ENCODE measurements around the gene DGKB. TPM values are rescaled to one million over a fixed set of nuclear protein-coding genes. Genes with fewer than 3 reads are reported as not detected.

Gene DGKB
- total and polyA plus RNA-seq, 2 of the 8 experiments (the other 6 are each of a cell fraction or from before 2014, with no cell fraction given), result 1.9 to 2.6 TPM

DNA sequence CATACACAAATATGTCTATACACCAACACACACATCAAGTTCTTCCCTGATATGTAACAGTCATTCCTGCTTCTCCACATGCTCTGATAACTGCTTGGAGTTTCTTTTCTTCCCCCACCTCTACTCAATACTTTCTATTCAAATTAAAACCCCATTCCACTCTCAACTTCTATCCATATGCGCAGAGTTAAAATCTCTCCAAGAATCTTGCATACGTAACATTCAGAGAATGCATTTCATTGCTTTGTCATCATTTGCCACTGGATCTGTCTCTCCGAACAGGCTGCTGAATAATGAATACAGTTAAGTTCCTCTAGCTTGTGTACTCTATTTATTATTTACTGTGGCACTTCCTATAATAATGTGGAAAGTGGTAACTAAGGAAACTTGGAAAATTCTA, 68.8 kb downstream of the DGKB start (continued):
- TF ChIP-seq, protein P1, sequence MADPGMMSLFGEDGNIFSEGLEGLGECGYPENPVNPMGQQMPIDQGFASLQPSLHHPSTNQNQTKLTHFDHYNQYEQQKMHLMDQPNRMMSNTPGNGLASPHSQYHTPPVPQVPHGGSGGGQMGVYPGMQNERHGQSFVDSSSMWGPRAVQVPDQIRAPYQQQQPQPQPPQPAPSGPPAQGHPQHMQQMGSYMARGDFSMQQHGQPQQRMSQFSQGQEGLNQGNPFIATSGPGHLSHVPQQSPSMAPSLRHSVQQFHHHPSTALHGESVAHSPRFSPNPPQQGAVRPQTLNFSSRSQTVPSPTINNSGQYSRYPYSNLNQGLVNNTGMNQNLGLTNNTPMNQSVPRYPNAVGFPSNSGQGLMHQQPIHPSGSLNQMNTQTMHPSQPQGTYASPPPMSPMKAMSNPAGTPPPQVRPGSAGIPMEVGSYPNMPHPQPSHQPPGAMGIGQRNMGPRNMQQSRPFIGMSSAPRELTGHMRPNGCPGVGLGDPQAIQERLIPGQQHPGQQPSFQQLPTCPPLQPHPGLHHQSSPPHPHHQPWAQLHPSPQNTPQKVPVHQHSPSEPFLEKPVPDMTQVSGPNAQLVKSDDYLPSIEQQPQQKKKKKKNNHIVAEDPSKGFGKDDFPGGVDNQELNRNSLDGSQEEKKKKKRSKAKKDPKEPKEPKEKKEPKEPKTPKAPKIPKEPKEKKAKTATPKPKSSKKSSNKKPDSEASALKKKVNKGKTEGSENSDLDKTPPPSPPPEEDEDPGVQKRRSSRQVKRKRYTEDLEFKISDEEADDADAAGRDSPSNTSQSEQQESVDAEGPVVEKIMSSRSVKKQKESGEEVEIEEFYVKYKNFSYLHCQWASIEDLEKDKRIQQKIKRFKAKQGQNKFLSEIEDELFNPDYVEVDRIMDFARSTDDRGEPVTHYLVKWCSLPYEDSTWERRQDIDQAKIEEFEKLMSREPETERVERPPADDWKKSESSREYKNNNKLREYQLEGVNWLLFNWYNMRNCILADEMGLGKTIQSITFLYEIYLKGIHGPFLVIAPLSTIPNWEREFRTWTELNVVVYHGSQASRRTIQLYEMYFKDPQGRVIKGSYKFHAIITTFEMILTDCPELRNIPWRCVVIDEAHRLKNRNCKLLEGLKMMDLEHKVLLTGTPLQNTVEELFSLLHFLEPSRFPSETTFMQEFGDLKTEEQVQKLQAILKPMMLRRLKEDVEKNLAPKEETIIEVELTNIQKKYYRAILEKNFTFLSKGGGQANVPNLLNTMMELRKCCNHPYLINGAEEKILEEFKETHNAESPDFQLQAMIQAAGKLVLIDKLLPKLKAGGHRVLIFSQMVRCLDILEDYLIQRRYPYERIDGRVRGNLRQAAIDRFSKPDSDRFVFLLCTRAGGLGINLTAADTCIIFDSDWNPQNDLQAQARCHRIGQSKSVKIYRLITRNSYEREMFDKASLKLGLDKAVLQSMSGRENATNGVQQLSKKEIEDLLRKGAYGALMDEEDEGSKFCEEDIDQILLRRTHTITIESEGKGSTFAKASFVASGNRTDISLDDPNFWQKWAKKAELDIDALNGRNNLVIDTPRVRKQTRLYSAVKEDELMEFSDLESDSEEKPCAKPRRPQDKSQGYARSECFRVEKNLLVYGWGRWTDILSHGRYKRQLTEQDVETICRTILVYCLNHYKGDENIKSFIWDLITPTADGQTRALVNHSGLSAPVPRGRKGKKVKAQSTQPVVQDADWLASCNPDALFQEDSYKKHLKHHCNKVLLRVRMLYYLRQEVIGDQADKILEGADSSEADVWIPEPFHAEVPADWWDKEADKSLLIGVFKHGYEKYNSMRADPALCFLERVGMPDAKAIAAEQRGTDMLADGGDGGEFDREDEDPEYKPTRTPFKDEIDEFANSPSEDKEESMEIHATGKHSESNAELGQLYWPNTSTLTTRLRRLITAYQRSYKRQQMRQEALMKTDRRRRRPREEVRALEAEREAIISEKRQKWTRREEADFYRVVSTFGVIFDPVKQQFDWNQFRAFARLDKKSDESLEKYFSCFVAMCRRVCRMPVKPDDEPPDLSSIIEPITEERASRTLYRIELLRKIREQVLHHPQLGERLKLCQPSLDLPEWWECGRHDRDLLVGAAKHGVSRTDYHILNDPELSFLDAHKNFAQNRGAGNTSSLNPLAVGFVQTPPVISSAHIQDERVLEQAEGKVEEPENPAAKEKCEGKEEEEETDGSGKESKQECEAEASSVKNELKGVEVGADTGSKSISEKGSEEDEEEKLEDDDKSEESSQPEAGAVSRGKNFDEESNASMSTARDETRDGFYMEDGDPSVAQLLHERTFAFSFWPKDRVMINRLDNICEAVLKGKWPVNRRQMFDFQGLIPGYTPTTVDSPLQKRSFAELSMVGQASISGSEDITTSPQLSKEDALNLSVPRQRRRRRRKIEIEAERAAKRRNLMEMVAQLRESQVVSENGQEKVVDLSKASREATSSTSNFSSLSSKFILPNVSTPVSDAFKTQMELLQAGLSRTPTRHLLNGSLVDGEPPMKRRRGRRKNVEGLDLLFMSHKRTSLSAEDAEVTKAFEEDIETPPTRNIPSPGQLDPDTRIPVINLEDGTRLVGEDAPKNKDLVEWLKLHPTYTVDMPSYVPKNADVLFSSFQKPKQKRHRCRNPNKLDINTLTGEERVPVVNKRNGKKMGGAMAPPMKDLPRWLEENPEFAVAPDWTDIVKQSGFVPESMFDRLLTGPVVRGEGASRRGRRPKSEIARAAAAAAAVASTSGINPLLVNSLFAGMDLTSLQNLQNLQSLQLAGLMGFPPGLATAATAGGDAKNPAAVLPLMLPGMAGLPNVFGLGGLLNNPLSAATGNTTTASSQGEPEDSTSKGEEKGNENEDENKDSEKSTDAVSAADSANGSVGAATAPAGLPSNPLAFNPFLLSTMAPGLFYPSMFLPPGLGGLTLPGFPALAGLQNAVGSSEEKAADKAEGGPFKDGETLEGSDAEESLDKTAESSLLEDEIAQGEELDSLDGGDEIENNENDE (IDR thresholded peaks at IDR 0.05; ENCODE audit: insufficient replicate concordance, low read length), result peak; percentile 29

All from H1 (cell line).